Natural killer cell (primary cell): ENCODE measurements around the gene HIBADH. TPM values are rescaled to one million over a fixed set of nuclear protein-coding genes. Genes with fewer than 3 reads are reported as not detected.

Experiments
- ATAC-seq, 3 donors: fragments of 150-1000 bp in 2 of 3; fragments of 200-7000 bp in 1 of 3; cut with Tn5 transposase; 1 replicate in 1 of 3; 2 replicates in 2 of 3; pipeline ENCODE4 v1.10.0; 2021; ENCODE audit warnings: mild to moderate bottlenecking in 2 of 3, moderate library complexity in 2 of 3
- DNase-seq, 2 donors: peaks; one replicate each; pipeline versions ENCODE4 v3.0.0 to v3.0.0-alpha.2; 2013 to 2021; ENCODE audit warnings: mixed read lengths in 1 of 2
- H3K27ac ChIP-seq: one replicate; pipeline ENCODE4 v1.5.1; 2013; ENCODE audit warnings: mild to moderate bottlenecking, low read length
- H3K27me3 ChIP-seq: one replicate; pipeline ENCODE4 v1.6.1; 2013; ENCODE audit warnings: low read length; ENCODE audit not compliant: control insufficient read depth, insufficient read depth
- H3K36me3 ChIP-seq: one replicate; pipeline ENCODE4 v1.6.1; 2013; ENCODE audit warnings: low read length; ENCODE audit not compliant: control insufficient read depth, insufficient read depth
- H3K4me1 ChIP-seq: one replicate; pipeline ENCODE4 v1.6.1; 2013; ENCODE audit warnings: low read length; ENCODE audit not compliant: control insufficient read depth, insufficient read depth
- H3K4me3 ChIP-seq: one replicate; pipeline ENCODE4 v1.5.1; 2013; ENCODE audit warnings: low read length
- H3K9me3 ChIP-seq: one replicate; pipeline ENCODE4 v1.6.1; 2013; ENCODE audit warnings: low read length; ENCODE audit not compliant: control insufficient read depth, insufficient read depth
- H3K27ac Mint-ChIP-seq, 2 donors: one replicate each; pipeline ENCODE4 v1.8.0; 2022; ENCODE audit warnings: mild to moderate bottlenecking in 2 of 2, mixed read lengths in 2 of 2, moderate library complexity in 1 of 2
- H3K27me3 Mint-ChIP-seq, 2 donors: one replicate each; pipeline ENCODE4 v1.8.0; 2022; ENCODE audit warnings: low read depth in 2 of 2, mixed read lengths in 2 of 2
- H3K36me3 Mint-ChIP-seq: one replicate; pipeline ENCODE4 v1.8.0; 2022; ENCODE audit warnings: mixed read lengths
- H3K4me1 Mint-ChIP-seq, 2 donors: one replicate each; pipeline ENCODE4 v1.8.0; 2022; ENCODE audit warnings: mixed read lengths in 2 of 2
- H3K4me3 Mint-ChIP-seq: one replicate; pipeline ENCODE4 v1.8.0; 2022; ENCODE audit warnings: mild to moderate bottlenecking, moderate library complexity, mixed read lengths
- H3K9me3 Mint-ChIP-seq, 2 donors: one replicate each; pipeline ENCODE4 v1.8.0; 2022; ENCODE audit warnings: mixed read lengths in 2 of 2
- CTCF ChIP-seq: fragments of 200-600 bp; IDR thresholded peaks from one replicate; pipeline ENCODE4 v1.8.0; 2022; ENCODE audit warnings: antibody characterized with exemption
- WGBS: methylation state at CpG from one replicate; pipeline ENCODE4 v1.1.7; 2013; ENCODE audit warnings: missing lambda C conversion rate; ENCODE audit not compliant: insufficient coverage; 5-methylcytosine and 5-hydroxymethylcytosine counted together
- intact Hi-C: fragments of 100-400 bp; cut with micrococcal nuclease; formaldehyde crosslinking; loops from one replicate; pipeline ENCODE4 v1.14.2; 2022
- total RNA-seq, 4 donors: library from RNA; stranded (reverse); fragments of 120-200 nt in 1 of 4; gene quantifications; one replicate each; pipeline versions ENCODE4 v1.2.3 to v1.2.4, GENCODE V29; 2013 to 2022

Gene HIBADH
- total RNA-seq, 3 donors from 2014 or later (not counting 1 experiment from before 2014, with no cell fraction given): 8.0 to 9.9 (median 8.1) TPM

GRCh38 chr7:27708485-27708884 is 45.8 kb upstream of the HIBADH start:
- no peak for ATAC-seq
- H3K4me1 ChIP-seq: no peaks in the 10 kb centered on the region
- WGBS: 100% methylated on average over 4 of the region's 6 CpGs

GRCh38 chr7:27705200-27705594 is 42.5 kb upstream of the HIBADH start:
- no peaks in the 10 kb centered on the region for H3K4me1 ChIP-seq
- no peaks in the 10 kb centered on the region for H3K36me3 ChIP-seq
- no peaks in the 10 kb centered on the region for H3K4me1 Mint-ChIP-seq
- no peaks in the 10 kb centered on the region for H3K9me3 Mint-ChIP-seq
- DNase-seq (no peak), ATAC-seq (no peak)
- no peak overlapping the region for H3K27ac ChIP-seq
- no peak for TF ChIP-seq CTCF
- no peaks in the 10 kb centered on the region for H3K27me3 ChIP-seq
- no peaks in the 10 kb centered on the region for H3K36me3 Mint-ChIP-seq
- H3K27me3 Mint-ChIP-seq: peaks cover 5 to 7% of the 10 kb centered on the region in 2 donors
- H3K4me3 Mint-ChIP-seq: no peak overlapping the region
- intact Hi-C loops: no loop called here
- H3K4me3 ChIP-seq: no peak overlapping the region
- no peak overlapping the region for H3K27ac Mint-ChIP-seq
- WGBS: 95% methylated on average over 2 of the region's 2 CpGs
- H3K9me3 ChIP-seq: no peaks in the 10 kb centered on the region

More at GRCh38 chr7:27708485-27708884, 45.8 kb upstream of the HIBADH start:
- Mint-ChIP-seq H3K36me3 (no peaks in the 10 kb centered on the region), H3K4me1 (no peaks in the 10 kb centered on the region), H3K9me3 (no peaks in the 10 kb centered on the region), H3K27ac (no peak overlapping the region), H3K4me3 (no peak overlapping the region), H3K27me3 (peaks cover 0 to 8% of the 10 kb centered on the region in 2 donors)
- no peak overlapping the region for H3K27ac ChIP-seq
- no peak for DNase-seq
- no peaks in the 10 kb centered on the region for H3K9me3 ChIP-seq
- H3K4me3 ChIP-seq: no peak overlapping the region
- intact Hi-C loops: no loop called here
- H3K27me3 ChIP-seq: no peaks in the 10 kb centered on the region
- no peak for TF ChIP-seq CTCF
- no peaks in the 10 kb centered on the region for H3K36me3 ChIP-seq

GRCh38 chr7:27704422-27705199 is 41.9 kb upstream of the HIBADH start:
- no peak overlapping the region for H3K27ac ChIP-seq
- intact Hi-C loops: no loop called here
- H3K36me3 Mint-ChIP-seq: no peaks in the 10 kb centered on the region
- H3K4me3 ChIP-seq: no peak overlapping the region
- H3K27me3 Mint-ChIP-seq: peaks cover 5 to 7% of the 10 kb centered on the region in 2 donors
- no peak overlapping the region for H3K27ac Mint-ChIP-seq
- no peaks in the 10 kb centered on the region for H3K4me1 ChIP-seq
- DNase-seq (no peak), ATAC-seq (no peak)
- H3K9me3 Mint-ChIP-seq: no peaks in the 10 kb centered on the region
- H3K36me3 ChIP-seq: no peaks in the 10 kb centered on the region
- H3K9me3 ChIP-seq: no peaks in the 10 kb centered on the region
- no peak for TF ChIP-seq CTCF
- no peaks in the 10 kb centered on the region for H3K27me3 ChIP-seq
- no peak overlapping the region for H3K4me3 Mint-ChIP-seq
- WGBS: 80% methylated on average over 2 of the region's 3 CpGs
- H3K4me1 Mint-ChIP-seq: no peaks in the 10 kb centered on the region

GRCh38 chr7:27703181-27703580 is 40.5 kb upstream of the HIBADH start:
- WGBS: no CpG with 5 or more reads among the region's 1 CpG
- intact Hi-C loops: no loop called here
- no peak overlapping the region for H3K4me3 ChIP-seq
- no peaks in the 10 kb centered on the region for H3K9me3 Mint-ChIP-seq
- H3K27ac Mint-ChIP-seq: no peak overlapping the region
- H3K27me3 Mint-ChIP-seq: peaks cover 5 to 7% of the 10 kb centered on the region in 2 donors
- H3K4me1 ChIP-seq: no peaks in the 10 kb centered on the region
- no peak overlapping the region for H3K27ac ChIP-seq
- no peaks in the 10 kb centered on the region for H3K36me3 ChIP-seq
- no peaks in the 10 kb centered on the region for H3K4me1 Mint-ChIP-seq
- H3K4me3 Mint-ChIP-seq: no peak overlapping the region
- no peak for DNase-seq
- ATAC-seq: no peak
- H3K9me3 ChIP-seq: no peaks in the 10 kb centered on the region
- H3K36me3 Mint-ChIP-seq: no peaks in the 10 kb centered on the region
- no peaks in the 10 kb centered on the region for H3K27me3 ChIP-seq
- TF ChIP-seq CTCF: no peak
